Activated T-helper 1 cell treated with Interleukin-2 at 50 U/mL for 16 hours (primary cell): Measurements from ENCODE around the gene CUBN.

ENCODE experiments used
- DNase-seq: peaks from one replicate; pipeline ENCODE4 v3.0.0-alpha.2; 2020; ENCODE audit warnings: low read depth

Gene CUBN

DNA sequence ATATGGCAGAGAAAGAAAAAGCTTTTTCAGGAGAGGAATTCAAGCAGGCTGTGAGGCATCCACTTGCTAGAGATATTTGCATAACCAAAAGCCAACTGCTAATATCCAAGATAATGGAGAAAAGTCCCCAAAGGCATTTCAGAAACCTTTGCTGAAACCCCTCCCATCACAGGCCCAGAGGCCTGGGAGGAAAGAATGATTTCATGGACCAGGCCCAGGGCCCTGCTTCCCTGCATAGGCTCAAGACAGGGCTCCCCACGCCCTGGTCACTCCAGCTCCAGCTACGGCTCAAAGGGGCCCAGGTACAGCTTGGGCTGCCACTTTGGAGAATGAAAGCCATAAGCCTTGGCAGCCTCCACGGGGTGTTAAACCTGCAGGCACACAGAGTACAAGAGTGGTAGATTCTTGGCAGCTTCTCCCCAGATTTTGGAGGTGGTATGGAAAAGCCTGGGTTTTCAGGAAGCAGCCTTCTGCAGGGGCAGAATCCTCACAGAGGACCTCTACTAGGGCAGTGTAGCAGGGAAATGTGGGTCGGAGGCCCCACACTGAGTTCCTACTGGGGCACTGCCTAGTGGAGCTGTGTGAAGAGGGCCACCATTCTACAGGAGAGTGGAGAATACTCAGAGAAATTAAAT lies 306.8 kb downstream of the CUBN start:
- DNase-seq, result no peak

DNA sequence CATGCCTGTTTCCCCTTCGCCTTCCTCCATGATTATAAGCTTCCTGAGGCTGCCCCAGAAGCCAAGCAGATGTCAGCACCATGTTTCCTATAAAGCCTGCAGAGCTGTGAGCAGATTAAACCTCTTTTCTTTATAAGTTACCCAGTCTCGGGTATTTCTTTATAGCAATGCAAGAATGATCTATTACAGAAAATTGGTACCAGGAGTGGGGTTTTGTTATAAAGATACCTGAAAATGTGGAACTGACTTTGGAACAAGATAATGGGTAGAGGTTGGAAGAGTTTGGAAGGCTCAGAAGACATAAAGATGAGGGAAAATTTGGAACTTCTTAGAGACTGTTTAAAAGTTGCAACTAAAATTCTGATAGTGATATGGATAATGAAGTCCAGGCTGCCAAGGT lies 307.6 kb downstream of the CUBN start:
- no peak for DNase-seq

GRCh38 chr10:16820421-16820820 lies 309.2 kb downstream of the CUBN start:
- DNase-seq, result no peak

GRCh38 chr10:16820018-16820417 lies 309.6 kb downstream of the CUBN start:
- no peak for DNase-seq

DNA sequence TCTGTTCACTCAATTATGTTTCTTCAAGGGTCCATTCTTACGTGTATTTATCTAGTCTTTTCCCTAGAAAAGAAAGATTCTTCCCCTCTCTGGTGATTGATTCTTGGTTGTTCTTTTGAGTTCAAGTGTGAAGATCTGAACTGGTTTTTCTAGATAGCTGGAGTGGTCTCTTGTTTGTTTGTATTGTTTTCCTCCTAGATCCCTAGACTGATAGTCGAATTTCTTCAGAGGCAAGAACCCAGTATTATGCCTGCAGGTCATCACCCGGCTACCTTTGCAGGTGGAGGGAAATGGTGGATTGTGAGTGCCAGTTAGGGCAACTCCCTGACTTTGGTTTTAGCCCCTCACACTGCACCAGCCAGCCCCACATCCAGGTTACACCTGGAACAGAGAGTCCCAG lies 310.2 kb downstream of the CUBN start:
- no peak for DNase-seq

GRCh38 chr10:16819026-16819425 lies 310.6 kb downstream of the CUBN start:
- DNase-seq, result no peak

DNA sequence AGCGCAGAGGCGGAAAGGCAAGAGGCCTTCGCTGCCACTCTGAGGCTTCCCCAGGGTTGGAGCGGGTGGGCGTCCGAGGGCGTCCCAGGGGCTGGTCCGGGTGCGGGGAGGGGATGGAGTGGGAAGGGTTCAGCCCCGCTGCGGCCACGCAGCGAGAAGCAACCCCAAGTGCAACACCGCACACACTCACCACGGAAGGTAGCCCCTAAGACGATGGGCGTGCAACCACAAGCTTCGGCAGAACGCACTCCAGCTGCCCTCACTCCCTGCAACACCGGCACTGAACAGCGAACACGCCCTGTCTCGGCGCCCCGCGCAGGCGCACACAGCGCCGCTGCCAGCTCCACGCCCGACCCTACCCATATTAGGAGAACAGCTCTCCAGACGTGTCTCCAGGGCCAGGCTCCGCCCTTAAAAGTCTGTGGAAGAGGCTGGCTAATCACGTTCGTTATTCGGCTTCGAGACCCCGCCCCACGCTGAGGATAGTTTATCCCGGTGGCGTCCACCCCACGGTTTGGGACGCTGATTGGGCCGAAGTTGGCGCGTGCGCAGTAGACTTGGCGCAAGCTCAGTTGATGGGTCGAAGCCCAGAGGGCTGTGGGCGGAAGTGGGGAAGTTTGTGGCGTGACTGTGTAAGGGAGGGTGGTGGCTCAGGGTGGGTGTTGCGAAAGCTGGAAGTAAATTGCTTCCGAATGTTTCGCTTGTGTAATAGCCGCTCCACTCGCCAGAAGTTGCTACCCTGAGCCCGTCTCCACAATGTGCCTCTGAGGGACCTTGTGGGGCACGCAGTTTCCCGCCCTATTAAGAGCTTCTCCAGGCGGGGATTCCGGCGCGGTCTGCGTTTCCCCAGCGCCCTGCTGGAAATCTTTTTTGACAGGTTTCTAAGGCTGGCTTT lies 312.2 kb downstream of the CUBN start, which contains the start of gene RSU1:
RSU1 (minus strand) TSS at position 300 of the 895 bp plus-strand sequence. CDS start 343 bp downstream, outside the sequence.
- peak; percentile 99 for DNase-seq

GRCh38 chr10:16816830-16817124 lies 312.8 kb downstream of the CUBN start:
- no peak for DNase-seq

DNA sequence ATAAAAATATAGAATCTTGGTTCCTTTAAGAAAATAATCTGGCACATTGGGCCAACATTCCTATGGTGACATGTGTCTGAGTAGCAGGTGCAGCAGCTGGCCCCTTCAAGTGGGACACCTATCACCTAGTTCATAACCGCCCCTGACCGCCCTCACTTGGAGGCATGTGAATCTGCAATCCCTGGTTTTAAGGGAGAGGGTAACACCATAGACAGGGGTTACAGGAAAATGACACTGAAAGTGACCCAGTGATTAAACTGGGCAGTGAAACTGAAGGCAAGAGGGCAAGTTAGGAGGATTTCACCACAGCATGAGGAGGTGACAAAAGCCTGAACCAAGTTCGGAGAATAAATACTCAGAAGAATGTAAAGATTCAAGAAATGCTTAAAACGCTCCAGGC lies 313.4 kb downstream of the CUBN start:
- DNase-seq, result no peak

DNA sequence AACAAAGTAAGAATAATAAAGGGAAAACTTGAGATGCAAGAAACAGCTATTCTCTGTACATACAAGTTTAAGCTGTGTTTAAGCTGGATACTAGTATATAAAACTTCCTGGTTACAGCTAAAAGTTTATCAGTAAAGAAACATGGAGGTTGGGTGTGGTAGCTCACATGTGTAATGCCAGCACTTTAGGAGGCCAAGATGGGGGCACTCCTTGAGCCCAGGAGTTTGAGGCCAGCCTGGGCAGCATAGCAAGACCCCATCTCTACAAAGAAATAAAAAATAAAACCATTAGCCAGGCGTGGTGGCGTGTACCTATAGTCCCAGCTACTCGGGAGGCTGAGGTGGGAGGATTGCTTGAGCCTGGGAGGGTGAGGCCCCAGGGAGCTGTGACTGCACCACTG lies 315.6 kb downstream of the CUBN start:
- no peak for DNase-seq

- DNase-seq, result no peak
Observed at GRCh38 chr10:16812676-16813075, 316.9 kb downstream of the CUBN start.

DNA sequence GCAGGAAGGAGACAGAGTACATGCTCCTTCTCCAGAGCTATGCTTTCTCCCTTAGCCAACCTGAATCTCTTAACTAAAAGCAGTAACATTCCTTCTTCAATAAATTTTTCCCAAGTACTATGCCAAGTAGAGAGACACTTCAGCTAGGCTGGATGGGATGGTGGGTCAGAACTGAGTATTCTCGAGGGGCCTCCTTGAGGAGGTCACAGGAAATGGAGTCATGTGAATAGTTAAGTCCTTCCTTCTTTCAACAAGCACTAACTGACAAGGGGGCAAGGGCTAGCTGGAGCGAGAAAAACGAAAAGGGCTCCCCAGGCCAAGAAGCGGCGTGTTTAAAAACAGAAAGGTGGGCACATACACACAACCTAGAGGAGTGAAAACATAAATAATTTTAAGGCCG lies 317.8 kb downstream of the CUBN start:
- DNase-seq, result no peak

DNA sequence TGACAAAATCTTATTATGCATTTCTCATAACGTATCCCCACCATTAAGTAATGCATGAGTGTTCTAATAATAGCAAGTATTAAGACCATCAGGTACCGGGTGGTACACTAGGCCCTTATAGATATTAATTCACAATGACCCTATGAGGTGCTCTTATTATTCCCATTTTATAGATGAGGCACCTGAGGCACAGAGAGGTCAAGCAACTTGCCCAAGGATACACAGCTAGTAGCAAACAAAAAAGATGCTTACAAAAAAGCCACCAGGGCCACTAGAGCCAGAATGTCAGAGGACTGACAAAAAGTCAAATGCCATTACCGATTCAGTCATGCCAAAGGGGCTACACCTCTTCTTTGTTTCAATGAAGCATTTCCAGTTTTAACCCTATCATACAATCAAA lies 318.3 kb downstream of the CUBN start:
- DNase-seq, result no peak

DNA sequence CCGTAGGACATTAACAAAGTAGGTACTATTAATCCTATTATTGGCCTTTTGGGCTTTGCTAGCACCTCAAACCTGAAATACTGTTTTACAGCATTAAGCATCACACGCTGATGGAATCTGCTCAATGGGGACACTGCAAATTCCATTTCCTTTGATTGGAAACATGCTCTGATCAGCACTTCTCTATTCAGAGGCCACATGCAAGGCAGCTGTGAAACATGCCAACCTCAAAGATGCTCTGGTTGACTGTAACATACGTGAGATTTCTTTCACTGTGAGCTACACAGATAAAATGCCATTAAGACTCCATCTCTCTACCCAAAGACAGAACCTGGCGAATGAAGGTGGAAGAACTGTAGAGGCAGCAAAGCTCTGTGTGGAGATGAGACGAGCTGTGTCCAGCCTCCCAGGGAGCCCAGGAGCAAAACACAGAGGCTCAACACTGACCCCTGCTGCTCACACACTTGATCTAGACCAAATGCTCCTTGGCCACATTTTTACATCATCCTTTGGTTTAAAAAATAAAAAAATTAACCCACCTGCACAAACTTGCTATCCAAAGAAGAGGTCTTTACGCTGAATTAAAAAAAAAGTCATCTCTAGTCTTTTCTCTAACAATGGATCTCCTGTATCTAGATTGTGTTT lies 320.4 kb downstream of the CUBN start:
- DNase-seq, result no peak

DNA sequence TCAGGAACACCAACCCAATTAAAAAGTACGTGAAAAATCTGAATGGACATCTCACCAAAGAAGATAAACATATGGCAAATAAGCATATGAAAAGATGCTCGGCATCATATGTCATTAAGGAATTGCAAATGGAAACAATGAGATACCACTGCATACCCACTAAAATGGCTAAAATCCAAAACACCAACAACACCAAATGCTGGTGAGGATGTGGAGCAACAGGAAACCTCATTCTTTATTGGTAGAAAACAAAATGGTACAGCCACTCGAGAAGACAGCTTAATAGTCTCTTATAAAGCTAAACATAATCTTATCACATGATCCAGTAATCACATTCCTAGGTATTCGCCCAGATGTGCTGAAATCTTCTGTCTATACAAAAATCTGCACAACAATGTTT lies 325.5 kb downstream of the CUBN start:
- DNase-seq, result no peak

DNA sequence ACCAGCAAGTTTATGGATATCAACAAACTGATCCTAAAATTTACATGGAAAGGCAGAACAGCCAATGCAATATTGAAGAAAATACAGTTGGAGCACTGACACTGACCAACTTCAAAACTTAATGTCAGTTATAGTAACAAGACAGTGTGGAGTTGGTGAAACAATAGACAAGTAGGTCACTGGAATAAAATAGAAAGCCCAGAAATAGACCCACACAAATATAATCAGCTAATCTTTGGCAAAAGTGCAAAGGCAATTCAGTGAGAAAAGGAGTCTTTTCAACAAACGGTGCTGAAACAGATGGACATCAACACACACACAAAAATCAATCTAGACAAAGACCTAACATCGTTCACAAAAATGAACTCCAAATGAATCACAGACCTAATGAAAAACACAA lies 326.1 kb downstream of the CUBN start:
- DNase-seq, result no peak

DNA sequence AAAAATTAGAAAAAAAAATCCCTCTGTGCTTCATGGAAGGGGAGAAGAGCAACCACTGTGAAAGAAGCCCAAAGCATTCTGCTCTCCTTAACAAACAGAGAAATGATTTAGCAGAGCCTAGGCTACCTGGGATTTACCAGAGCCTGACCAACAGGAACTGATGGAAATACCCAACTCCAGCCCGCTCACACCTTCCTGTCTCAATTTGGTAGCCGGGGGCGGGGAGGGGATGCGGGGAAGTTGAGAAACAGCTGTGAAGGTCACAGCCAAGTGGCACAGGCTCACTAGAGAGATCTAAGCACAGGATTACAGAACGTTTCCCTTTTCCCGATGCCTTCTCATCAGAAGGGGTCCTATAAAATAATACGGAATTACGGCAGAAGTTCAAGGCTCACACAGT lies 330.0 kb downstream of the CUBN start:
- DNase-seq, result no peak

GRCh38 chr10:16798571-16798970 lies 331.0 kb downstream of the CUBN start:
- no peak for DNase-seq

DNA sequence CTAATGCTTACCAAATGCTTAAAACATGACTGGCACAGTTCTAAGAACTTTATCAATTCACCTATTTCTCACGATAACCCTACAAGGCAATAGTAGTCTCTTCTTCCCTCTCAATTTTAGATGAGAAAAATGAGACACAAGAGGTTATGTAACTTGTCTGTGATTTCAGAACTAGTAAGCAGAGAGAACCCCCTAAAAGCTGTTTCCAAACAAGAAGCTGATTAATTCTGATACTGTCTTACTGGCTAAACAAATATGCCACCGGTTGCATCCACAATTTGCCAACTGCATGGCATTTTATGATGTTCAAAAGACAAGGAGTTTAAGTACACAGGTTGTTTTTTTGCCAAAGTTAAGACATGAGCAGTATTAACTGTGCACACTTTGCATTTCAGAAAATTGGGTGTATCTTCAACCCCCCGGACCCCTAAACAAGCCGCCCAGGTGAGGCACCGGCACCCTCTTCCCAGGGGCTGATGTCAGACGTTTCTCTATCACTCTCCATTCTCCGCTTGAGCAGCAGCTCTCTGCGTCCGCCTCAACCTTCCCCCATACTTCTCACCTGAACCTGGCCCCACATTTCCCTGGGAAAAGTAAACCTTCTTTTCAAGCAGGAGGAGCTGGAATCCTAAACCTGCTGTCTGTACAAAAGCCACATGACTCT lies 334.1 kb downstream of the CUBN start:
- DNase-seq, result no peak

GRCh38 chr10:16794005-16794404 lies 335.6 kb downstream of the CUBN start:
- DNase-seq, result no peak

DNA sequence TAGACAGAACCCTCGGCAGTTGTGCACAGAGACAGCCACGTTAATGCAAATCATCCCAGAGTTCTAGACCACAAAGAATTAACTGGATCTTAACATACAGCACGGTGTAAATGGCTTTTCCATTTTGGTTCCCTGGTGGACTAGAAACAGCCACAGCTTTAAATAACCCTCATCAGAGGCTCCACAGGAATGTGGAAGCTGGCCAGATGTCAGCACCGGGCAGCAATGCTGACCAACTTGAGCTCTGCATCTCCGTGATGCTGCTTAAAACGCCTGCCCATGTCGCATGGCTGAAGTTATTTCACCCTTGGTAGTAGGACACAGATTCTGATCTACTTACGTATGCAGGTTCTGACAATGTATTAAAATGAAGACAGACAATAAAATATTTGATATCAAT lies 336.9 kb downstream of the CUBN start:
- DNase-seq, result no peak

- DNase-seq, result no peak
Observed at GRCh38 chr10:16789765-16790164, 339.8 kb downstream of the CUBN start.

DNA sequence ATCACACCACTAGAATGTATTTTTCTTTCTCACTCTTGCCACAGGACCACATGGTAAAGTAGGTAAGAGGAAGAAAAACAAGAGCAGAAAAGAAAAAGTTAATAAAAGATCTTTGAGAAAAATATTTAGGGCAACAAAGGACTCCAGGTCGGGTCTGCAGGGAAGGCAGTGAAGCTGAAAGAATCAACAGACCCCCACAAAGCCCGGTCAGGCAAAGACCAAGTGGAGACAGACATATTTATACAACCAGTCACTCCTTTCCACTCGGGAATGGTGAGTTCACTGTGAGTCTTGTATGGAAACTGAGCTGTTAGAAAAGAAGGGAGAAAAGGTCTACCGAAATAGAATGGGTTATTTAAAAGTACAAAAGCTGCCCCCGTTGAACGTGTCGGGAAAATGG lies 340.4 kb downstream of the CUBN start:
- DNase-seq, result no peak
